IPS-18a (cell line): ENCODE results near the gene MTHFSD.

Source experiments
- H3K27ac ChIP-seq: one replicate; pipeline ENCODE4 v1.5.1; 2013; ENCODE audit warnings: low read length
- H3K27me3 ChIP-seq: one replicate; pipeline ENCODE4 v1.6.1; 2013; ENCODE audit warnings: mild to moderate bottlenecking, low read length; ENCODE audit not compliant: control insufficient read depth, insufficient read depth
- H3K36me3 ChIP-seq: one replicate; pipeline ENCODE4 v1.6.1; 2013; ENCODE audit warnings: low read depth, low read length; ENCODE audit not compliant: control insufficient read depth
- H3K4me1 ChIP-seq: one replicate; pipeline ENCODE4 v1.6.1; 2013; ENCODE audit warnings: low read depth, low read length; ENCODE audit not compliant: control insufficient read depth
- H3K4me3 ChIP-seq: one replicate; pipeline ENCODE4 v1.5.1; 2013; ENCODE audit warnings: low read length
- H3K9ac ChIP-seq: one replicate; pipeline ENCODE4 v1.6.1; 2013; ENCODE audit warnings: mild to moderate bottlenecking, low read length, moderate library complexity
- H3K9me3 ChIP-seq: one replicate; pipeline ENCODE4 v1.6.1; 2013; ENCODE audit warnings: low read depth, low read length; ENCODE audit not compliant: control insufficient read depth

Gene MTHFSD

GRCh38 chr16:86512301-86512859, 42.7 kb downstream of the MTHFSD start:
- peaks cover 10% of the 10 kb centered on the region for H3K4me1 ChIP-seq
- H3K4me3 ChIP-seq: no peak overlapping the region
- no peaks in the 10 kb centered on the region for H3K9me3 ChIP-seq
- H3K9ac ChIP-seq: no peak overlapping the region
- no peak overlapping the region for H3K27ac ChIP-seq
- H3K27me3 ChIP-seq: peaks cover 98% of the 10 kb centered on the region
- no peaks in the 10 kb centered on the region for H3K36me3 ChIP-seq

GRCh38 chr16:86511317-86512161, 43.5 kb downstream of the MTHFSD start:
- H3K9ac ChIP-seq: no peak overlapping the region
- no peak overlapping the region for H3K27ac ChIP-seq
- no peaks in the 10 kb centered on the region for H3K36me3 ChIP-seq
- H3K4me1 ChIP-seq: peaks cover 10% of the 10 kb centered on the region
- peaks cover 98% of the 10 kb centered on the region for H3K27me3 ChIP-seq
- no peaks in the 10 kb centered on the region for H3K9me3 ChIP-seq
- H3K4me3 ChIP-seq: no peak overlapping the region

- no peak within 1 kb of the TSS for H3K27ac ChIP-seq
- H3K4me3 ChIP-seq: peak within 1 kb of the TSS; percentile 54
- no peak within 1 kb of the TSS for H3K9ac ChIP-seq
- H3K4me1 ChIP-seq: peaks cover 13% of the 10 kb centered on the region
- peaks cover 98% of the 10 kb centered on the region for H3K27me3 ChIP-seq
- H3K9me3 ChIP-seq: no peaks in the 10 kb centered on the region
- no peaks in the 10 kb centered on the region for H3K36me3 ChIP-seq
These were observed 44.4 kb downstream of the MTHFSD start, which contains the start of gene FOXF1 for GRCh38 chr16:86510465-86511261. Gene FOXF1, plus strand, starts transcription at chr16:86510527. Its CDS starts 43 bp downstream, at chr16:86510570.

DNA sequence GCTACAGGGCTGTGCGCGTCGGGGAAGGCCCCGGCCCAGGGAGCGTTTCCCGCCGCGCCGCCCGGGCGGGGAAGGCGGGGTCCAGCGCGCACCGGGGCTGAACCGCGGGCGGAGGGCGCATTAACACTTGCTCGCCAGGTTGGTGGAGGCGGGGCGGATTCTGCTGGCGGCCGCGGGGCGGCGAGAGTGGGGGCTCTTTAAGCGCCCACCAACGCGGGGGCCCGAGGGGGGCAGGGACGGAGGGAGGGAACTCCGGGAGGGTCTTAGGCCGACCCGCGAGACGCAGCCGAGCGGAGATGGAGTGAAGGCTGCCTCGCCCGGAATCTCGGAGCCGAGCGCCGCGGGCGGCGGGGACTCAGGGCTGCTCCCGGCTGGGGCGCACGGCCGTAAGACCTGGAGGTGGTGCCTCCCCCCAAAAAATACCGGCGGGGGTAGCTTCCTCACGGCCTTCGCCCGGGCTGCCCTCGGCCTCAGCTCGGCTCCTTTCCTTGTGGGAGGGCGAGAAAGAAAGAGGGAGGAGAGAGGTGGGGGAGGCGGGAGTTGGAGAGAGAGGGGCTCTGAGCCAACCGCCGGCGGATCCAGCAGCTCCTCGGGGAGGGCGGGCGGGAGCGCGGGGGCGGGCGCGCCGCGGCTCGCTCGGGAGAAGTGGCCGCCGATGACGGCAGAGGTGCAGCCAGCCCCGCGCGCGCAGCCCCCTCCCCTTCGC, 45.1 kb downstream of the MTHFSD start:
- Histone ChIP-seq H3K27me3 (peaks cover 98% of the 10 kb centered on the region), H3K9ac (no peak overlapping the region), H3K9me3 (no peaks in the 10 kb centered on the region), H3K36me3 (no peaks in the 10 kb centered on the region), H3K4me3 (peak overlapping the region; percentile 54), H3K4me1 (peaks cover 13% of the 10 kb centered on the region), H3K27ac (no peak overlapping the region)

DNA sequence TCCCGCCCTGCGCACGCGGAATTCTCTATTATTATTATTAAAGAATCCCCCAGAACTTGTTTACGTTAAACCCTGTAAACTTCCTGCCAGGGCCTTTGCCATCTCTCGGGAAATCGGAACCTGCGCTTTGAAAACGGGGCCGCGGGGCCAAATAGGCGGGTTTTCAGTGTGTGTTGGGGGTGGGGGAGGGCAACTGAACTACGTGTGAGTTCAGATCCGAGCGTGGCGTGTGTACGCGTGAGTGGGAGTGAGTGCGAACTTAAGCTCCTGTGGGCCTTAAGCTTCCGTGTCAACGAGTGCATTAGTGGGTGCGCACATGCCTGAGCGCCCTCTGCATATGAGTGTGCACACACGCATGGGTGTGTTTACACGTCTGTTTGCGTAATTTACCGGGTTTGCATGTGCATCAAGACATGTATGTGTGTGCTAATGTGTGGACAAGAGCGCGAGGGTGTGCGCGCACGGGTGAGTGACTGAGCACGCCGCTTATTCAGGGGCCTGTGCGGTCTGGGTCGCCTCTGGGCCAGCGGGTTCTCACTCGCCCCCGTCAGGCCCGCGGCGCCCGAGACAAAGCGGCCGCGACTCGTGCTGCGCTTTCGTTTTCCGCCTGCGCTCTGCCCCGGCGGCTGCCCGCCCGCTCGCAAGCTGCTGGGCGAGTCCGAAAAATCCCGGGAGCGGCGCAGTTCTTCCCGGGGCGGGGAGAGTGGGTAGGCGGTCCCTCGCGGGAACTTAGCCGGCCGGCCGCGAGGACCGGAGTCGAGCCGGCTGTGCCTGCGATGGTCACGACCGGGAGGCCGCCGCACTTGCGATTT, 45.9 kb downstream of the MTHFSD start:
- peaks cover 98% of the 10 kb centered on the region for H3K27me3 ChIP-seq
- H3K9me3 ChIP-seq: no peaks in the 10 kb centered on the region
- no peak overlapping the region for H3K9ac ChIP-seq
- H3K27ac ChIP-seq: no peak overlapping the region
- peak overlapping the region; percentile 54 for H3K4me3 ChIP-seq
- H3K36me3 ChIP-seq: no peaks in the 10 kb centered on the region
- H3K4me1 ChIP-seq: peaks cover 13% of the 10 kb centered on the region

DNA sequence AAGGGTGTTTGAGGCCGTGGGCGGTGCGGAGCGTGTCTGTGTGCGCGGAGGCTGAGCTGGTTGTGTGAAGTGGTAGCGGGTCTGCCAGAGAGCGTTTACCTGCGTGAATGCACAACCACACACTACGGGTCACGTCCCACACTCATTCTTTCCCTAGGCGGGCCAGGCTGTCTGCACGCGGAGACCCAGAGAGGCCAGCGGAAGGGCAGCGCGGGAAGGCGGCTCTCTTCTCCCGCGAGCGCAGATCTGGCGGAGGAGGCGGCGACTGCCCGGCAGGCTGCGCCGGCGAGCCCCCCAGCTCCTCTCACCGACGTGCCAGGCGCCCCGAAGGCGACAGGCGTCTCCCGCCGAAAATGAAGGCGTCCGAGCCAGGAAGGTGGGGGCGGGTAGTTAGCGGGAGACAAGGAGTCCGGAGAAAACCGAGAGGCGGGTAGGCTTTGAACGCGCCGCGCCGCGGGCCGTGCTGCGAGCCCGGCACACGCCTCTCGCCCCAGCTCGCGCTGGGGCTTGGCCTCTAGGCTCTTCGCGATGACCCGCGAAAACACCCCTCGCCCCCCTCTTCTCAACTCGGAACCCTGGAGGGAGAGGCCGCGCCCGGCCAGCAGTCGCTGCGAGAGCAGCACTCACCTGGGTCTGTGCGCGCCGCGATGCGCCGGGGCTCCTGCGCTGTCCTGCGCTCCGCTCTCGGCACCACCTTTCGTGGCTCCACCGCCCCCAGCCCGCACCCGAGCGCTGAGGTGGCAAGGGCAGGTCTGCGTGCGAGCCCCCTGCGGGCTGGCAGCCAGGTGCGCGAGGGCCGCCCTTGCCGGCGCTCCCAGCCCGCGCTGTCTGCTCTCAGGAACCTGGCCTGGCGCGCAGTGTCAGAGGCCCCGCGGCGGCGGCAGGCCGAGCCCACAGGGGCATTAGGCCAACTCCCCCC, 46.7 kb downstream of the MTHFSD start:
- H3K9ac ChIP-seq: no peak overlapping the region
- no peaks in the 10 kb centered on the region for H3K9me3 ChIP-seq
- H3K27ac ChIP-seq: no peak overlapping the region
- peaks cover 98% of the 10 kb centered on the region for H3K27me3 ChIP-seq
- H3K36me3 ChIP-seq: no peaks in the 10 kb centered on the region
- H3K4me3 ChIP-seq: peak overlapping the region; percentile 54
- H3K4me1 ChIP-seq: peaks cover 13% of the 10 kb centered on the region

GRCh38 chr16:86507173-86508027, 47.6 kb downstream of the MTHFSD start:
- no peak overlapping the region for H3K4me3 ChIP-seq
- H3K4me1 ChIP-seq: peaks cover 7% of the 10 kb centered on the region
- H3K9ac ChIP-seq: no peak overlapping the region
- H3K27me3 ChIP-seq: peaks cover 98% of the 10 kb centered on the region
- no peaks in the 10 kb centered on the region for H3K9me3 ChIP-seq
- H3K36me3 ChIP-seq: no peaks in the 10 kb centered on the region
- H3K27ac ChIP-seq: no peak overlapping the region

- Histone ChIP-seq H3K4me3 (no peak overlapping the region), H3K4me1 (peaks cover 7% of the 10 kb centered on the region), H3K27me3 (peaks cover 98% of the 10 kb centered on the region), H3K9ac (no peak overlapping the region), H3K9me3 (peaks cover 5% of the 10 kb centered on the region), H3K36me3 (no peaks in the 10 kb centered on the region), H3K27ac (no peak overlapping the region)
These were observed 48.9 kb downstream of the MTHFSD start for GRCh38 chr16:86505899-86506864.
